HEK293 (cell line): Measurements from ENCODE around the gene RHOT2.

Experiments
- CTCF ChIA-PET: fragments of 350-600 bp; formaldehyde crosslinking; extraction: SDS; loops from one replicate; lab custom pipeline; 2021; ENCODE audit warnings: antibody characterized with exemption; lab: Yijun Ruan, JAX
- POLR2A ChIA-PET: fragments of 300-600 bp; formaldehyde crosslinking; extraction: SDS; loops from one replicate; lab custom pipeline; 2020; ENCODE audit warnings: antibody characterized with exemption, inconsistent platforms; lab: Yijun Ruan, JAX
- H3K27ac ChIP-seq: fragments of 200-500 bp; sonication (Bioruptor generic); 2 replicates; pipeline ENCODE4 v1.5.1; 2014; ENCODE audit warnings: low read depth, low read length, control low read depth, inconsistent platforms; ENCODE audit errors: extremely low read depth
- H3K36me3 ChIP-seq, 2 experiments: fragments of 200-500 bp in 1 of 2; sonication (Bioruptor generic) in 1 of 2; 1 replicate in 1 of 2; 2 replicates in 1 of 2; pipeline ENCODE4 v1.5.1; 2014 to 2017; ENCODE audit warnings: inconsistent platforms in 2 of 2, low read length in 2 of 2; ENCODE audit not compliant: control insufficient read depth in 2 of 2, insufficient read depth in 1 of 2
- H3K4me1 ChIP-seq: fragments of 200-500 bp; sonication (Bioruptor generic); 2 replicates; pipeline ENCODE4 v1.5.1; 2014; ENCODE audit warnings: mild to moderate bottlenecking, low read length, inconsistent platforms; ENCODE audit not compliant: control insufficient read depth, insufficient read depth
- H3K4me3 ChIP-seq: 2 replicates; pipeline ENCODE4 v1.5.1; 2011; ENCODE audit warnings: low read depth, mild to moderate bottlenecking, control low read depth, low read length, moderate library complexity
- H3K9me3 ChIP-seq: fragments of 200-500 bp; sonication (Bioruptor generic); 2 replicates; pipeline ENCODE4 v1.5.1; 2014; ENCODE audit warnings: low read depth, low read length, inconsistent platforms; ENCODE audit not compliant: control insufficient read depth, insufficient read depth
- BCL11B ChIP-seq: fragments of 450-650 bp; formaldehyde crosslinking; IDR thresholded peaks from 2 replicates; pipeline ENCODE4 v1.5.1; 2016; ENCODE audit warnings: low read depth, missing biosample characterization, missing genetic modification characterization
- GLIS1 ChIP-seq: fragments of 450-650 bp; formaldehyde crosslinking; IDR thresholded peaks from 2 replicates; pipeline ENCODE4 v1.5.1; 2016; ENCODE audit warnings: missing biosample characterization, missing genetic modification characterization
- GLIS2 ChIP-seq: fragments of 450-650 bp; formaldehyde crosslinking; IDR thresholded peaks from 2 replicates; pipeline ENCODE4 v1.5.1; 2016; ENCODE audit warnings: missing biosample characterization, missing genetic modification characterization
- KLF17 ChIP-seq: fragments of 450-650 bp; formaldehyde crosslinking; IDR thresholded peaks from 2 replicates; pipeline ENCODE4 v1.5.1; 2016; ENCODE audit warnings: missing biosample characterization, missing genetic modification characterization
- MYNN ChIP-seq: fragments of 450-650 bp; formaldehyde crosslinking; IDR thresholded peaks from 2 replicates; pipeline ENCODE4 v1.5.1; 2016; ENCODE audit warnings: missing biosample characterization, missing genetic modification characterization, borderline replicate concordance
- OVOL3 ChIP-seq: fragments of 450-650 bp; formaldehyde crosslinking; IDR thresholded peaks from 2 replicates; pipeline ENCODE4 v1.5.1; 2016; ENCODE audit warnings: missing biosample characterization, missing genetic modification characterization
- ZBTB44 ChIP-seq: fragments of 450-650 bp; IDR thresholded peaks from 2 replicates; pipeline ENCODE4 v1.5.1; 2018; ENCODE audit warnings: missing biosample characterization, mild to moderate bottlenecking, missing genetic modification characterization
- ZEB2 ChIP-seq: fragments of 450-650 bp; formaldehyde crosslinking; IDR thresholded peaks from 2 replicates; pipeline ENCODE4 v1.5.1; 2016; ENCODE audit warnings: missing biosample characterization, missing genetic modification characterization
- ZNF16 ChIP-seq: fragments of 450-650 bp; formaldehyde crosslinking; IDR thresholded peaks from 2 replicates; pipeline ENCODE4 v1.5.1; 2016; ENCODE audit warnings: low read depth, missing biosample characterization, missing genetic modification characterization
- ZNF19 ChIP-seq: fragments of 450-650 bp; formaldehyde crosslinking; IDR thresholded peaks from 2 replicates; pipeline ENCODE4; 2016; ENCODE audit warnings: missing biosample characterization, missing genetic modification characterization, low read depth
- ZNF292 ChIP-seq: fragments of 450-650 bp; formaldehyde crosslinking; IDR thresholded peaks from 2 replicates; pipeline ENCODE4 v1.5.1; 2016; ENCODE audit warnings: low read depth, missing biosample characterization, missing genetic modification characterization, borderline replicate concordance
- ZNF324 ChIP-seq: fragments of 450-650 bp; formaldehyde crosslinking; IDR thresholded peaks from 2 replicates; pipeline ENCODE4 v1.5.1; 2016; ENCODE audit warnings: missing biosample characterization, missing genetic modification characterization
- ZNF335 ChIP-seq: fragments of 450-650 bp; formaldehyde crosslinking; conservative IDR thresholded peaks from 2 replicates; pipeline ENCODE4 v1.5.1; 2016; ENCODE audit warnings: missing biosample characterization, missing genetic modification characterization
- ZNF354C ChIP-seq: fragments of 450-650 bp; formaldehyde crosslinking; IDR thresholded peaks from 2 replicates; pipeline ENCODE4 v1.5.1; 2016; ENCODE audit warnings: missing biosample characterization, missing genetic modification characterization, low read depth, borderline replicate concordance
- ZNF404 ChIP-seq: fragments of 450-650 bp; formaldehyde crosslinking; IDR thresholded peaks from 2 replicates; pipeline ENCODE4 v1.5.1; 2017; ENCODE audit warnings: missing biosample characterization, missing genetic modification characterization
- ZNF449 ChIP-seq: fragments of 450-650 bp; formaldehyde crosslinking; IDR thresholded peaks from 2 replicates; pipeline ENCODE4 v1.5.1; 2017; ENCODE audit warnings: missing biosample characterization, mild to moderate bottlenecking, missing genetic modification characterization, moderate library complexity
- ZNF488 ChIP-seq: fragments of 450-650 bp; formaldehyde crosslinking; IDR thresholded peaks from 2 replicates; pipeline ENCODE4 v1.5.1; 2016; ENCODE audit warnings: missing biosample characterization, missing genetic modification characterization
- ZNF510 ChIP-seq: fragments of 450-650 bp; formaldehyde crosslinking; IDR thresholded peaks from 2 replicates; pipeline ENCODE4 v1.5.1; 2018; ENCODE audit warnings: mild to moderate bottlenecking, missing genetic modification characterization, missing biosample characterization; ENCODE audit not compliant: insufficient replicate concordance
- ZNF692 ChIP-seq: fragments of 450-650 bp; formaldehyde crosslinking; IDR thresholded peaks from 2 replicates; pipeline ENCODE4 v1.5.1; 2016; ENCODE audit warnings: missing biosample characterization, missing genetic modification characterization
- ZSCAN4 ChIP-seq: fragments of 450-650 bp; formaldehyde crosslinking; IDR thresholded peaks from 2 replicates; pipeline ENCODE4 v1.5.1; 2017; ENCODE audit warnings: missing biosample characterization, missing genetic modification characterization

The RHOT2 gene

GRCh38 chr16:715477-716199 is 47.7 kb downstream of the RHOT2 start (continued):
- TF ChIP-seq ZNF449 (tag by site-specific recombination) (peak; percentile 77), ZNF324 (tag by site-specific recombination) (no peak), ZNF292 (no peak)

GRCh38 chr16:716200-716568 is 48.3 kb downstream of the RHOT2 start:
- no peak overlapping the region for H3K27ac ChIP-seq
- H3K4me3 ChIP-seq: no peak overlapping the region; the same call in 1 of the 2 replicates
- CTCF ChIA-PET: interaction anchor here (0.6 to 1.3 kb wide), 5 partner anchors 9 to 72 kb away, joined by 3 to 7 read pairs (median 6); partner anchors contain the start of genes CHTF18 and RPUSD1
- peaks cover 0 to 7% of the 10 kb centered on the region in 2 experiments; a peak in 1 of 3 replicates for H3K36me3 ChIP-seq
- no peaks in the 10 kb centered on the region for H3K9me3 ChIP-seq
- POLR2A ChIA-PET: interaction anchor here (0.8 to 1.7 kb wide), 5 partner anchors 8 to 69 kb away, joined by 3 to 8 read pairs (median 3); partner anchors contain the start of genes CCDC78 and HAGHL
- TF ChIP-seq MYNN (peak; percentile 63; the same call in 1 of the 2 replicates), ZNF16 (tag by site-specific recombination) (no peak), ZNF692 (tag by site-specific recombination) (0 out of 2 replicates have a peak, but pooled peaks have one; percentile 0), BCL11B (tag by site-specific recombination) (peak; percentile 55; the same call in 1 of the 2 replicates), GLIS2 (tag by site-specific recombination) (0 out of 2 replicates have a peak, but pooled peaks have one; percentile 8), ZNF335 (tag by site-specific recombination) (0 out of 2 replicates have a peak, but pooled peaks have one; percentile 3), ZNF19 (tag by site-specific recombination) (no peak), ZEB2 (0 out of 2 replicates have a peak, but pooled peaks have one; percentile 2), KLF17 (tag by site-specific recombination) (0 out of 2 replicates have a peak, but pooled peaks have one; percentile 5), OVOL3 (no peak), GLIS1 (tag by site-specific recombination) (peak; percentile 50)
- H3K4me1 ChIP-seq: peaks cover 10% of the 10 kb centered on the region

- ChIA-PET CTCF (interaction anchor here (1.2 to 5.7 kb wide), 3 partner anchors 10 to 70 kb away, joined by 3 to 34 read pairs (median 6); partner anchors contain the start of genes CHTF18 and RPUSD1), POLR2A (interaction anchor here (1.0 to 1.7 kb wide), 4 partner anchors 8 to 72 kb away, joined by 3 to 8 read pairs (median 4); partner anchors contain the start of genes CHTF18 and RPUSD1)
- Histone ChIP-seq H3K4me1 (peaks cover 13% of the 10 kb centered on the region), H3K9me3 (no peaks in the 10 kb centered on the region), H3K27ac (no peak overlapping the region), H3K4me3 (no peak overlapping the region), H3K36me3 (peaks cover 0 to 7% of the 10 kb centered on the region in 2 experiments; a peak in 1 of 3 replicates)
- TF ChIP-seq ZBTB44 (tag by site-specific recombination) (peak; percentile 71), ZSCAN4 (tag by site-specific recombination) (no peak), ZNF354C (no peak), ZNF16 (tag by site-specific recombination) (no peak), ZNF488 (tag by site-specific recombination) (no peak), ZNF510 (tag by site-specific recombination) (no peak), ZNF404 (no peak)
Observed at GRCh38 chr16:716768-717325, 48.9 kb downstream of the RHOT2 start.
